CD14-positive monocyte (primary cell): ENCODE data around the gene MIGA2. TPM values are rescaled to one million over a fixed set of nuclear protein-coding genes. Genes with fewer than 3 reads are reported as not detected.

Source experiments
- DNase-seq, 3 donors: peaks; one replicate each; pipeline ENCODE4 v3.0.0-alpha.2; 2011 to 2022
- H2AFZ ChIP-seq: 2 replicates; pipeline ENCODE4 v1.6.0; 2012; ENCODE audit warnings: mild to moderate bottlenecking, low read depth, low read length, inconsistent platforms; ENCODE audit not compliant: insufficient read depth, poor library complexity, severe bottlenecking
- H3K27ac ChIP-seq, 2 donors: 1 replicate in 1 of 2; 2 replicates in 1 of 2; pipeline ENCODE4 v1.5.1; 2012 to 2013; ENCODE audit warnings: low read length in 2 of 2, control low read depth in 1 of 2, inconsistent platforms in 1 of 2, low read depth in 1 of 2, mild to moderate bottlenecking in 1 of 2
- H3K27me3 ChIP-seq, 2 donors: one replicate each; pipeline versions ENCODE4 v1.6.0 to v1.6.1; 2011 to 2013; ENCODE audit warnings: low read length in 2 of 2; ENCODE audit not compliant: control insufficient read depth in 2 of 2, insufficient read depth in 2 of 2
- H3K36me3 ChIP-seq, 2 donors: replicated peaks in 1 of 2; 1 replicate in 1 of 2; 2 replicates in 1 of 2; pipeline versions ENCODE4 v1.5.1 to v1.6.1; 2012 to 2013; ENCODE audit warnings: low read length in 2 of 2, control low read depth in 1 of 2, inconsistent platforms in 1 of 2, mild to moderate bottlenecking in 1 of 2; ENCODE audit not compliant: insufficient read depth in 2 of 2, control insufficient read depth in 1 of 2
- H3K4me1 ChIP-seq, 2 donors: 1 replicate in 1 of 2; 2 replicates in 1 of 2; pipeline versions ENCODE4 v1.5.1 to v1.6.1; 2012 to 2013; ENCODE audit warnings: low read length in 2 of 2, control low read depth in 1 of 2, inconsistent platforms in 1 of 2, mild to moderate bottlenecking in 1 of 2, moderate library complexity in 1 of 2; ENCODE audit not compliant: insufficient read depth in 2 of 2, control insufficient read depth in 1 of 2
- H3K4me2 ChIP-seq: replicated peaks from 2 replicates; pipeline ENCODE3; 2012; ENCODE audit warnings: low read length, moderate library complexity, mild to moderate bottlenecking; ENCODE audit not compliant: poor library complexity, severe bottlenecking; ENCODE audit errors: extremely low read depth
- H3K4me3 ChIP-seq, 3 experiments: fragments of 200-600 bp in 1 of 3; sonication (generic) in 1 of 3; replicated peaks in 1 of 3; 1 replicate in 2 of 3; 2 replicates in 1 of 3; pipeline ENCODE4 v1.5.1; 2011 to 2013; ENCODE audit warnings: low read length in 3 of 3, mild to moderate bottlenecking in 3 of 3, control low read depth in 2 of 3, low read depth in 2 of 3, inconsistent platforms in 1 of 3, moderate library complexity in 1 of 3
- H3K79me2 ChIP-seq: 2 replicates; pipeline ENCODE4 v1.6.0; 2012; ENCODE audit warnings: mild to moderate bottlenecking, control low read depth, inconsistent platforms, low read length, moderate library complexity; ENCODE audit not compliant: insufficient read depth
- H3K9ac ChIP-seq: 2 replicates; pipeline ENCODE4 v1.6.0; 2017; ENCODE audit warnings: low read length, mild to moderate bottlenecking; ENCODE audit not compliant: insufficient read depth, poor library complexity, severe bottlenecking
- H3K9me3 ChIP-seq, 2 donors: replicated peaks in 1 of 2; 1 replicate in 1 of 2; 2 replicates in 1 of 2; pipeline versions ENCODE4 v1.5.1 to v1.6.1; 2012 to 2013; ENCODE audit warnings: low read length in 2 of 2, control low read depth in 1 of 2; ENCODE audit not compliant: control insufficient read depth in 1 of 2, insufficient read depth in 1 of 2
- H4K20me1 ChIP-seq: 2 replicates; pipeline ENCODE4 v1.6.0; 2012; ENCODE audit warnings: mild to moderate bottlenecking, low read length, control low read depth, moderate library complexity; ENCODE audit not compliant: insufficient read depth
- H3K27ac Mint-ChIP-seq, 7 donors: one replicate each; pipeline ENCODE4 v1.8.0; 2020; ENCODE audit warnings: mild to moderate bottlenecking in 7 of 7, mixed read lengths in 7 of 7, moderate library complexity in 6 of 7, inconsistent platforms in 2 of 7
- H3K27me3 Mint-ChIP-seq, 3 donors: one replicate each; pipeline ENCODE4 v1.8.0; 2021 to 2022; ENCODE audit warnings: low read depth in 3 of 3, mild to moderate bottlenecking in 3 of 3, mixed read lengths in 3 of 3, moderate library complexity in 3 of 3, inconsistent platforms in 1 of 3
- H3K36me3 Mint-ChIP-seq, 2 donors: one replicate each; pipeline ENCODE4 v1.8.0; 2020; ENCODE audit warnings: mixed read lengths in 2 of 2, inconsistent platforms in 1 of 2, mild to moderate bottlenecking in 1 of 2
- H3K4me1 Mint-ChIP-seq: one replicate; pipeline ENCODE4 v1.8.0; 2020; ENCODE audit warnings: mild to moderate bottlenecking, mixed read lengths
- H3K4me3 Mint-ChIP-seq, 2 donors: one replicate each; pipeline ENCODE4 v1.8.0; 2020; ENCODE audit warnings: mild to moderate bottlenecking in 2 of 2, mixed read lengths in 2 of 2, moderate library complexity in 1 of 2
- H3K9me3 Mint-ChIP-seq, 7 donors: one replicate each; pipeline ENCODE4 v1.8.0; 2020 to 2022; ENCODE audit warnings: mixed read lengths in 7 of 7, mild to moderate bottlenecking in 6 of 7, moderate library complexity in 6 of 7, inconsistent platforms in 2 of 7
- CTCF ChIP-seq: fragments of 200-600 bp; IDR thresholded peaks from one replicate; pipeline ENCODE4 v1.8.0; 2022; ENCODE audit warnings: antibody characterized with exemption, mild to moderate bottlenecking
- WGBS: methylation state at CpG from one replicate; pipeline ENCODE4 v1.1.5; 2013; ENCODE audit warnings: missing lambda C conversion rate; ENCODE audit not compliant: insufficient coverage; 5-methylcytosine and 5-hydroxymethylcytosine counted together
- intact Hi-C, 2 donors: fragments of 100-400 bp; cut with micrococcal nuclease; formaldehyde crosslinking; loops; one replicate each; pipeline versions ENCODE4 v1.15.0 to v1.15.1; 2023
- polyA plus RNA-seq, 3 donors: library from polyadenylated mRNA; depleted of rRNA in 1 of 3; unstranded in 2 of 3; stranded (reverse) in 1 of 3; fragments of 300-500 nt in 2 of 3; fragments of >200 nt in 1 of 3; fragmentation: Illumina TruSeq in 2 of 3; gene quantifications; 1 replicate in 2 of 3; 2 replicates in 1 of 3; pipeline ENCODE4 v1.2.3, GENCODE V29; 2012 to 2021

Gene MIGA2
- polyA plus RNA-seq, 3 donors: 1.9 to 45.4 (median 5.9) TPM

- peak overlapping the region; percentile 63 to 65 for H3K27ac ChIP-seq
- no peaks in the 10 kb centered on the region for H3K79me2 ChIP-seq
- no peaks in the 10 kb centered on the region for H3K27me3 ChIP-seq
- WGBS: 11% methylated on average over 24 of the region's 31 CpGs
- Mint-ChIP-seq H3K4me1 (peaks cover 19% of the 10 kb centered on the region), H3K36me3 (peaks cover 27 to 60% of the 10 kb centered on the region in 2 donors), H3K27me3 (peaks cover 0 to under 1% (median 0%) of the 10 kb centered on the region in 3 donors), H3K9me3 (peaks cover 0 to 3% (median 0%) of the 10 kb centered on the region in 7 donors), H3K27ac (peak overlapping the region; percentile 25 to 85 (median 76)), H3K4me3 (peak overlapping the region; percentile 48 to 76)
- peak overlapping the region in 1 of 3 experiments; percentile 59 for H3K4me3 ChIP-seq
- peak overlapping the region; percentile 58 for H3K9ac ChIP-seq
- H3K4me2 ChIP-seq: peak overlapping the region; percentile 70
- peaks cover 18 to 20% of the 10 kb centered on the region in 2 donors for H3K4me1 ChIP-seq
- TF ChIP-seq CTCF: no peak
- H3K36me3 ChIP-seq: peaks cover 40 to 42% of the 10 kb centered on the region in 2 donors
- peak overlapping the region; percentile 75 for H2AFZ ChIP-seq
- no peaks in the 10 kb centered on the region for H3K9me3 ChIP-seq
- intact Hi-C loops: no loop called here
- DNase-seq: peak; percentile 74 to 83 (median 77)
- no peaks in the 10 kb centered on the region for H4K20me1 ChIP-seq
Measured at GRCh38 chr9:129068990-129069861, 32.8 kb downstream of the MIGA2 start.

DNA sequence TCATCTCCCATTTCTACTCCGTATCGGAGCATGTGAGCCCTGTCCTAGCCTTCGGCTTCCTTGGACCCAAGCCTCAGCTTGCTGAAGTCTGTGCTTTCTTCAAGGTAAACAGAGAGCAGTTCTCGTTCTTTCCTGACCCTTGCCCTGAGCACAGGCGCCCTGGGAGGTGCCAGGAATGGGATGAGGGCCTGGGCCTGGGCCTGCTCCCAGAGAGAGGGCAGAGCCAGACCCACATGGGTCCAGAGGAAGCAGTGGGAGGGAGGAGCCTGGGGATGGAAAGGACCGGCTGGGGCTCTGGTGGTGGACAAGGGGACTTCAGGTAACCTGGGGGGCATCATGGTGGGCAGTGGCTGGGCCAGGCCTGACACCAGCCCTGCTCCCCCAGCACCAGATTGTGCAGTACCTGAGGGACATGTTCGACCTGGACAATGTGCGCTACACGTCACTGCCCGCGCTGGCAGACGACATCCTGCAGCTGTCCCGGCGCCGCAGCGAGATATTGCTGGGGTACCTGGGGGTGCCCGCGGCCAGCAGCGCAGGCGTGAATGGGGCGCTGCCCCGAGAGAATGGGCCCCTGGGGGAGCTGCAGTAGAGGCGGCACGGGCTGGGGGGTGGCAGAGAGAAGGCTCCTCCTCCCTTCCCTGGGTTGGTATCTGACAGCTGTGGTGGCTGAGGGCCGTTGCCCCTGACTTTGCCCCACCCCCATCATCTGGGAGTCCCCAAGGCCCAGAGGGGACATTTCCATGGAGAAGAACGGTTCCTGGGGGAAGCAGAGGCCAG, 33.6 kb downstream of the MIGA2 start:
- no peak for TF ChIP-seq CTCF
- Mint-ChIP-seq H3K27ac (peak overlapping the region in 6 of 7 donors; percentile 63 to 85 (median 78)), H3K4me1 (peaks cover 21% of the 10 kb centered on the region), H3K9me3 (peaks cover 0 to 3% (median 0%) of the 10 kb centered on the region in 7 donors), H3K27me3 (peaks cover 0 to 2% (median 0%) of the 10 kb centered on the region in 3 donors), H3K36me3 (peaks cover 20 to 52% of the 10 kb centered on the region in 2 donors), H3K4me3 (no peak overlapping the region)
- Histone ChIP-seq H4K20me1 (no peaks in the 10 kb centered on the region), H2AFZ (no peak overlapping the region), H3K9me3 (no peaks in the 10 kb centered on the region), H3K4me3 (no peak overlapping the region), H3K4me2 (peak overlapping the region; percentile 70), H3K4me1 (peaks cover 18 to 20% of the 10 kb centered on the region in 2 donors), H3K79me2 (no peaks in the 10 kb centered on the region), H3K36me3 (peaks cover 32 to 35% of the 10 kb centered on the region in 2 donors), H3K9ac (peak overlapping the region; percentile 58), H3K27ac (peak overlapping the region; percentile 63 to 65), H3K27me3 (no peaks in the 10 kb centered on the region)
- peak in 1 of 3 donors; percentile 5 for DNase-seq
- 82% methylated on average over 21 of the region's 26 CpGs for WGBS
- intact Hi-C loops: no loop called here
